ENCODE results near the gene ZNF292. TPM values are rescaled to one million over a fixed set of nuclear protein-coding genes. Genes with fewer than 3 reads are reported as not detected.

ZNF292 gene
- total and polyA plus RNA-seq, 10 of the 15 experiments (the other 5 are each of a cell fraction or from before 2014, with no cell fraction given): 11.1 to 57.6 (median 30.6) TPM

DNA sequence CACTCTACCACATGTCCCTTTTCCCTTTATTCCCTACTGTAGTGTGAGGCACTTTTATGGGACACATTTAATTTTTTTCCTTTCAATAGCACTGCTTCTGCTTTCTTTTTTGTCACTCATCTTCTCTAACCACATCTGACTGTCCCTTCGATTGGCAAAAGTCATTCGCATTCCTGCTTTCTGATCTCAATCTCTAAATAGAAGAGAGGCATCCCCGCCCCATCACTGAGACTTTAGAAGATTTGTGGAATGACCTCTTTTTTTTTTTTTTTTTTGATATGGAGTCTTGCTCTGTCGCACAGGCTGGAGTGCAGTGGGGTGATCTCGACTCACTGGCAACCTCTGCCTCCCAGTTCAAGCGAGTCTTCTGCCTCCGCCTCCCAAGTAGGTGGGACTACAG lies 9.1 kb downstream of the ZNF292 start (continued):
- TF ChIP-seq HDAC6 (IDR thresholded peaks at IDR 0.05; ENCODE audit: unreplicated experiment) (no peak), WRNIP1 (IDR thresholded peaks at IDR 0.05; ENCODE audit: borderline replicate concordance, low read depth, low read length) (no peak), NFYB (IDR thresholded peaks at IDR 0.05; ENCODE audit: insufficient read depth, low read depth, low read length) (no peak)

DNA sequence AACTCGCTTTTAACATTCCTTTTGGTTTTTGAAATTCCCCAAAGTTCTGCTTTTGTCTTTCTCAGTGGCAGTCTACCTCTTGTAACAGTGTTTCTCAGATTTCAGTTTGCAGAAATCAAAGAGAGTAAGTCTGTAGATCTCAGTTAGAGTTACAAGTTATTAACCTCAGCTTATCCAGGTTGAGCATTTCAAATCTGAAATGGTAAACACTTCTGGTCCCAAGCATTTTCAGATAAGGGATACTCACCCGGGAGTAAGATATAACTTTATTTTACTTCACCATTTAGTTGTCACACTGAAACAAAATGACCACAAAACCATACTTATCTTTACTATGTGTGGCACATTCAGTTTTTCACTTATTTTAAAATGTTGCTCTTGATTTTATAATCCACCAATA lies 9.8 kb downstream of the ZNF292 start:
- DNase-seq (ENCODE audit: low read depth, low spot score): no peak
- no TSS peak for BruUV-seq (replicated peaks)
- H3K36me3 ChIP-seq (ENCODE audit: control insufficient read depth in 2 of 2, insufficient read depth in 2 of 2, low read length in 1 of 2): peaks cover 0 to 11% of the 10 kb centered on the region in 2 experiments; a peak in 3 of 4 replicates
- intact Hi-C loops (cut with micrococcal nuclease; ENCODE audit: unreplicated experiment): no loop called here
- no peak overlapping the region for H3K27ac ChIP-seq (ENCODE audit: control insufficient read depth, insufficient read depth)
- RAD21 ChIA-PET (ENCODE audit: unreplicated experiment): no interaction called here
- ATAC-seq: no peak
- FAIRE-seq: no peak
- no peak overlapping the region for H2AFZ ChIP-seq (ENCODE audit: control insufficient read depth, low read depth, low read length)
- no peak overlapping the region for H3K9ac ChIP-seq (ENCODE audit: control insufficient read depth, insufficient read depth, low read length)
- H3K27me3 ChIP-seq (replicated peaks in 1 of 2; ENCODE audit: control insufficient read depth in 2 of 2, insufficient read depth in 2 of 2, low read length in 1 of 2): no peaks in the 10 kb centered on the region
- in situ Hi-C loops (cut with MboI): loop anchor here (25.0 kb wide), 1 partner anchor 1528 kb away; the partner anchor contains the start of gene SYNCRIP
- H4K20me1 ChIP-seq (ENCODE audit: control insufficient read depth, insufficient read depth): peaks cover 16% of the 10 kb centered on the region
- peaks cover 8% of the 10 kb centered on the region for H3K4me1 ChIP-seq (ENCODE audit: control insufficient read depth, insufficient read depth, low read length)
- CTCF ChIA-PET: interaction anchor here (1.5 kb wide), 1 partner anchor 12 kb away, joined by 3 read pairs; no protein-coding TSS in a partner anchor
- H3K4me2 ChIP-seq (ENCODE audit: control insufficient read depth, insufficient read depth): no peak overlapping the region
- no peak overlapping the region; the same call in 1 of the 2 replicates for H3K4me3 ChIP-seq
- peaks cover 100% of the 10 kb centered on the region for H3K79me2 ChIP-seq (ENCODE audit: control insufficient read depth, insufficient read depth, low read length)
- WGBS (ENCODE audit: insufficient coverage, insufficient replicate concordance, low lambda C conversion rate, missing lambda C conversion rate): 75% methylated on average over 2 of the region's 2 CpGs
- SMC1A ChIA-PET (ENCODE audit: uncharacterized antibody, unreplicated experiment): interaction anchor here (0.6 to 1.8 kb wide), 5 partner anchors 8 to 79 kb away, joined by 3 to 6 read pairs (median 3); no protein-coding TSS in a partner anchor
- POLR2A ChIA-PET: interaction anchor here (0.6 to 1.9 kb wide), 3 partner anchors 9 to 307 kb away, joined by 3 to 6 read pairs (median 5); no protein-coding TSS in a partner anchor
- H3K9me3 ChIP-seq (replicated peaks; ENCODE audit: control insufficient read depth, insufficient read depth, low read length): no peaks in the 10 kb centered on the region; the same call in 1 of the 3 replicates
- no peak for TF ChIP-seq TCF7 (IDR thresholded peaks at IDR 0.05; ENCODE audit: borderline replicate concordance)
- no peak for TF ChIP-seq ZSCAN29 (IDR thresholded peaks at IDR 0.05)
- no peak for TF ChIP-seq ZZZ3 (IDR thresholded peaks at IDR 0.05; ENCODE audit: control insufficient read depth, insufficient read length, low read depth)
- TF ChIP-seq ZNF207 (IDR thresholded peaks at IDR 0.05; ENCODE audit: borderline replicate concordance): no peak
- no peak for TF ChIP-seq IRF4 (IDR thresholded peaks at IDR 0.05; ENCODE audit: low read depth, low read length)
- TF ChIP-seq, protein P1, sequence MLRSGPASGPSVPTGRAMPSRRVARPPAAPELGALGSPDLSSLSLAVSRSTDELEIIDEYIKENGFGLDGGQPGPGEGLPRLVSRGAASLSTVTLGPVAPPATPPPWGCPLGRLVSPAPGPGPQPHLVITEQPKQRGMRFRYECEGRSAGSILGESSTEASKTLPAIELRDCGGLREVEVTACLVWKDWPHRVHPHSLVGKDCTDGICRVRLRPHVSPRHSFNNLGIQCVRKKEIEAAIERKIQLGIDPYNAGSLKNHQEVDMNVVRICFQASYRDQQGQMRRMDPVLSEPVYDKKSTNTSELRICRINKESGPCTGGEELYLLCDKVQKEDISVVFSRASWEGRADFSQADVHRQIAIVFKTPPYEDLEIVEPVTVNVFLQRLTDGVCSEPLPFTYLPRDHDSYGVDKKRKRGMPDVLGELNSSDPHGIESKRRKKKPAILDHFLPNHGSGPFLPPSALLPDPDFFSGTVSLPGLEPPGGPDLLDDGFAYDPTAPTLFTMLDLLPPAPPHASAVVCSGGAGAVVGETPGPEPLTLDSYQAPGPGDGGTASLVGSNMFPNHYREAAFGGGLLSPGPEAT (IDR thresholded peaks at IDR 0.05; ENCODE audit: low read depth): no peak
- TF ChIP-seq, protein P2, sequence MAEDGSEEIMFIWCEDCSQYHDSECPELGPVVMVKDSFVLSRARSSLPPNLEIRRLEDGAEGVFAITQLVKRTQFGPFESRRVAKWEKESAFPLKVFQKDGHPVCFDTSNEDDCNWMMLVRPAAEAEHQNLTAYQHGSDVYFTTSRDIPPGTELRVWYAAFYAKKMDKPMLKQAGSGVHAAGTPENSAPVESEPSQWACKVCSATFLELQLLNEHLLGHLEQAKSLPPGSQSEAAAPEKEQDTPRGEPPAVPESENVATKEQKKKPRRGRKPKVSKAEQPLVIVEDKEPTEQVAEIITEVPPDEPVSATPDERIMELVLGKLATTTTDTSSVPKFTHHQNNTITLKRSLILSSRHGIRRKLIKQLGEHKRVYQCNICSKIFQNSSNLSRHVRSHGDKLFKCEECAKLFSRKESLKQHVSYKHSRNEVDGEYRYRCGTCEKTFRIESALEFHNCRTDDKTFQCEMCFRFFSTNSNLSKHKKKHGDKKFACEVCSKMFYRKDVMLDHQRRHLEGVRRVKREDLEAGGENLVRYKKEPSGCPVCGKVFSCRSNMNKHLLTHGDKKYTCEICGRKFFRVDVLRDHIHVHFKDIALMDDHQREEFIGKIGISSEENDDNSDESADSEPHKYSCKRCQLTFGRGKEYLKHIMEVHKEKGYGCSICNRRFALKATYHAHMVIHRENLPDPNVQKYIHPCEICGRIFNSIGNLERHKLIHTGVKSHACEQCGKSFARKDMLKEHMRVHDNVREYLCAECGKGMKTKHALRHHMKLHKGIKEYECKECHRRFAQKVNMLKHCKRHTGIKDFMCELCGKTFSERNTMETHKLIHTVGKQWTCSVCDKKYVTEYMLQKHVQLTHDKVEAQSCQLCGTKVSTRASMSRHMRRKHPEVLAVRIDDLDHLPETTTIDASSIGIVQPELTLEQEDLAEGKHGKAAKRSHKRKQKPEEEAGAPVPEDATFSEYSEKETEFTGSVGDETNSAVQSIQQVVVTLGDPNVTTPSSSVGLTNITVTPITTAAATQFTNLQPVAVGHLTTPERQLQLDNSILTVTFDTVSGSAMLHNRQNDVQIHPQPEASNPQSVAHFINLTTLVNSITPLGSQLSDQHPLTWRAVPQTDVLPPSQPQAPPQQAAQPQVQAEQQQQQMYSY (CRISPR knock-in tag; IDR thresholded peaks at IDR 0.05): no peak
- TF ChIP-seq GABPA (IDR thresholded peaks at IDR 0.05; ENCODE audit: low read depth): no peak
- TF ChIP-seq, protein P3, sequence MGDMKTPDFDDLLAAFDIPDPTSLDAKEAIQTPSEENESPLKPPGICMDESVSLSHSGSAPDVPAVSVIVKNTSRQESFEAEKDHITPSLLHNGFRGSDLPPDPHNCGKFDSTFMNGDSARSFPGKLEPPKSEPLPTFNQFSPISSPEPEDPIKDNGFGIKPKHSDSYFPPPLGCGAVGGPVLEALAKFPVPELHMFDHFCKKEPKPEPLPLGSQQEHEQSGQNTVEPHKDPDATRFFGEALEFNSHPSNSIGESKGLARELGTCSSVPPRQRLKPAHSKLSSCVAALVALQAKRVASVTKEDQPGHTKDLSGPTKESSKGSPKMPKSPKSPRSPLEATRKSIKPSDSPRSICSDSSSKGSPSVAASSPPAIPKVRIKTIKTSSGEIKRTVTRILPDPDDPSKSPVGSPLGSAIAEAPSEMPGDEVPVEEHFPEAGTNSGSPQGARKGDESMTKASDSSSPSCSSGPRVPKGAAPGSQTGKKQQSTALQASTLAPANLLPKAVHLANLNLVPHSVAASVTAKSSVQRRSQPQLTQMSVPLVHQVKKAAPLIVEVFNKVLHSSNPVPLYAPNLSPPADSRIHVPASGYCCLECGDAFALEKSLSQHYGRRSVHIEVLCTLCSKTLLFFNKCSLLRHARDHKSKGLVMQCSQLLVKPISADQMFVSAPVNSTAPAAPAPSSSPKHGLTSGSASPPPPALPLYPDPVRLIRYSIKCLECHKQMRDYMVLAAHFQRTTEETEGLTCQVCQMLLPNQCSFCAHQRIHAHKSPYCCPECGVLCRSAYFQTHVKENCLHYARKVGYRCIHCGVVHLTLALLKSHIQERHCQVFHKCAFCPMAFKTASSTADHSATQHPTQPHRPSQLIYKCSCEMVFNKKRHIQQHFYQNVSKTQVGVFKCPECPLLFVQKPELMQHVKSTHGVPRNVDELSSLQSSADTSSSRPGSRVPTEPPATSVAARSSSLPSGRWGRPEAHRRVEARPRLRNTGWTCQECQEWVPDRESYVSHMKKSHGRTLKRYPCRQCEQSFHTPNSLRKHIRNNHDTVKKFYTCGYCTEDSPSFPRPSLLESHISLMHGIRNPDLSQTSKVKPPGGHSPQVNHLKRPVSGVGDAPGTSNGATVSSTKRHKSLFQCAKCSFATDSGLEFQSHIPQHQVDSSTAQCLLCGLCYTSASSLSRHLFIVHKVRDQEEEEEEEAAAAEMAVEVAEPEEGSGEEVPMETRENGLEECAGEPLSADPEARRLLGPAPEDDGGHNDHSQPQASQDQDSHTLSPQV (IDR thresholded peaks at IDR 0.05): no peak
